PC-3 (cell line): ENCODE measurements around the gene CPE. TPM values are rescaled to one million over a fixed set of nuclear protein-coding genes. Genes with fewer than 3 reads are reported as not detected.

Experiments used
- ATAC-seq: fragments of 200-7000 bp; cut with Tn5 transposase; 2 replicates; pipeline ENCODE4 v1.9.1; 2020; ENCODE audit warnings: mild to moderate bottlenecking, moderate library complexity
- Bru-seq: library from RNA; stranded (reverse); fragments of 400-500 nt; gene quantifications from one replicate; lab custom pipeline; 2021; lab: Mats Ljungman, UMichigan
- BruChase-seq, 2 experiments: library from RNA; stranded (reverse); fragments of 400-500 nt; gene quantifications; one replicate each; lab custom pipeline; 2021; lab: Mats Ljungman, UMichigan
- BruUV-seq: library from RNA; stranded (reverse); fragments of 400-500 nt; replicated peaks from 2 replicates; lab custom pipeline; 2021; lab: Mats Ljungman, UMichigan
- CTCF ChIA-PET: fragments of 300-600 bp; sonication (Branson Sonifier 250); formaldehyde crosslinking; loops from one replicate; lab custom pipeline; 2022; ENCODE audit warnings: antibody characterized with exemption; lab: Charles Lee
- POLR2A ChIA-PET: fragments of 300-600 bp; sonication (Branson Sonifier 250); formaldehyde crosslinking; loops from one replicate; lab custom pipeline; 2022; ENCODE audit warnings: antibody characterized with exemption; ENCODE audit not compliant: unreplicated experiment; lab: Charles Lee
- DNase-seq: peaks from one replicate; pipeline ENCODE4 v3.0.0-alpha.2; 2015
- H2AFZ ChIP-seq: fragments of 300-600 bp; sonication (generic); 2 replicates; pipeline ENCODE4 v1.6.0; 2016; ENCODE audit warnings: antibody characterized with exemption, low read length
- H3F3A ChIP-seq: fragments of 300-600 bp; sonication (generic); one replicate; pipeline ENCODE4 v1.6.0; 2017; ENCODE audit warnings: antibody characterized with exemption, low read length, control low read depth, mild to moderate bottlenecking; ENCODE audit not compliant: unreplicated experiment
- H3K27ac ChIP-seq: fragments of 300-600 bp; sonication (generic); 2 replicates; pipeline ENCODE4 v1.5.1; 2016; ENCODE audit warnings: mild to moderate bottlenecking, low read length
- H3K27me3 ChIP-seq: fragments of 300-600 bp; sonication (generic); 2 replicates; pipeline ENCODE4 v1.6.1; 2016; ENCODE audit warnings: low read length, mixed read lengths
- H3K36me3 ChIP-seq: fragments of 300-600 bp; sonication (generic); 2 replicates; pipeline ENCODE4 v1.6.1; 2016; ENCODE audit warnings: low read depth, mixed run types, low read length, mixed read lengths
- H3K4me1 ChIP-seq: fragments of 300-600 bp; sonication (generic); 2 replicates; pipeline ENCODE4 v1.5.1; 2016; ENCODE audit warnings: low read length; ENCODE audit not compliant: insufficient read depth
- H3K4me2 ChIP-seq: fragments of 300-600 bp; sonication (generic); 2 replicates; pipeline ENCODE4 v1.6.0; 2016; ENCODE audit warnings: low read length
- H3K4me3 ChIP-seq: fragments of 300-600 bp; sonication (generic); 2 replicates; pipeline ENCODE4 v1.5.1; 2016; ENCODE audit warnings: mild to moderate bottlenecking, low read length, mixed read lengths
- H3K79me2 ChIP-seq: fragments of 300-600 bp; sonication (generic); 2 replicates; pipeline ENCODE4 v1.6.1; 2017; ENCODE audit warnings: low read length, mixed read lengths
- H3K9ac ChIP-seq: fragments of 300-600 bp; sonication (generic); 2 replicates; pipeline ENCODE4 v1.6.0; 2016; ENCODE audit warnings: mild to moderate bottlenecking, low read length
- H3K9me2 ChIP-seq: fragments of 300-600 bp; sonication (generic); replicated peaks from 2 replicates; pipeline ENCODE4 v1.6.1; 2016; ENCODE audit warnings: mixed run types, low read length, mixed read lengths
- H3K9me3 ChIP-seq: fragments of 300-600 bp; sonication (generic); 2 replicates; pipeline ENCODE4 v1.6.1; 2016; ENCODE audit warnings: low read length, mixed read lengths
- H4K20me1 ChIP-seq: fragments of 300-600 bp; sonication (generic); 2 replicates; pipeline ENCODE4 v1.6.1; 2016; ENCODE audit warnings: low read length, mixed read lengths
- CTCF ChIP-seq: fragments of 300-600 bp; sonication (generic); conservative IDR thresholded peaks from 2 replicates; pipeline ENCODE4 v1.5.1; 2017; ENCODE audit warnings: antibody characterized with exemption, low read depth, mild to moderate bottlenecking, low read length
- EZH2 ChIP-seq: fragments of 300-600 bp; sonication (generic); IDR thresholded peaks from one replicate; pipeline ENCODE4 v1.6.1; 2017; ENCODE audit warnings: antibody characterized with exemption, mild to moderate bottlenecking, low read length; ENCODE audit not compliant: unreplicated experiment
- EZH2phosphoT487 ChIP-seq: fragments of 300-600 bp; sonication (generic); IDR thresholded peaks from 2 replicates; pipeline ENCODE4 v1.6.1; 2018; ENCODE audit warnings: mild to moderate bottlenecking, antibody characterized with exemption, low read length, borderline replicate concordance
- intact Hi-C: fragments of 100-400 bp; cut with micrococcal nuclease; formaldehyde crosslinking; loops from 2 replicates; pipeline ENCODE4 v1.9.0; 2023
- long read RNA-seq: library from polyadenylated mRNA; unstranded; transcript quantifications from one replicate; pipeline ENCODE4 v2.0.0, GENCODE V29; 2021; ENCODE audit not compliant: unreplicated experiment
- total RNA-seq: library from RNA; depleted of rRNA; stranded (reverse); fragments of >200 nt; gene quantifications from 2 replicates; pipeline ENCODE4 v1.2.3, GENCODE V29; 2014; rRNA removed

Gene CPE
- 15.4 and 15.5 TPM in 2 replicates for total RNA-seq
- Bru-seq, nascent RNA, result percentile 39 among the genes with signal in this experiment
- percentile 37 among the genes with signal in this experiment for BruChase-seq, experiment 1, labeled RNA remaining after a 6-hour chase
- BruChase-seq, experiment 2, labeled RNA remaining after a 2-hour chase, result percentile 36 among the genes with signal in this experiment
- long read RNA-seq, transcript CPE-201 (9 exons, 2,421 nt), result major isoform, 110 of 113 reads
- long read RNA-seq, partial matches to known transcripts, result 2 of 113 reads
- long read RNA-seq, other reads (novel, unspliced or antisense), result 1 of 113 reads

GRCh38 chr4:165378745-165379677, at the start of gene CPE:
TSS of gene CPE (plus strand) at chr4:165379008. CDS start at chr4:165379222, 214 bp downstream.
- H2AFZ ChIP-seq, result peak within 1 kb of the TSS; percentile 96
- H3K79me2 ChIP-seq, result no peaks in the 10 kb centered on the region
- no peaks in the 10 kb centered on the region for H3K36me3 ChIP-seq
- ChIA-PET CTCF (no interaction called here), POLR2A (interaction anchor here (0.6 kb wide), 4 partner anchors 55 to 260 kb away, joined by 3 to 6 read pairs (median 4); no protein-coding TSS in a partner anchor)
- TF ChIP-seq EZH2 (no peak), CTCF (peak; percentile 45), EZH2phosphoT487 (no peak)
- intact Hi-C loops, result loop anchor here (1.0 to 5.0 kb wide), 2 partner anchors 53 to 85 kb away; no protein-coding TSS in a partner anchor
- peaks cover 6% of the 10 kb centered on the region; the same call in 1 of the 2 replicates for H3K4me1 ChIP-seq
- H3K9ac ChIP-seq, result peak within 1 kb of the TSS; percentile 41; the same call in 1 of the 2 replicates
- H3K9me3 ChIP-seq, result no peaks in the 10 kb centered on the region
- no peaks in the 10 kb centered on the region for H4K20me1 ChIP-seq
- no peaks in the 10 kb centered on the region for H3F3A ChIP-seq
- H3K27ac ChIP-seq, result no peak within 1 kb of the TSS
- DNase-seq (peak; percentile 80), ATAC-seq (peak; percentile 98)
- no peaks in the 10 kb centered on the region for H3K9me2 ChIP-seq
- peak within 1 kb of the TSS; percentile 90 for H3K4me2 ChIP-seq
- H3K27me3 ChIP-seq, result no peaks in the 10 kb centered on the region
- H3K4me3 ChIP-seq, result peak within 1 kb of the TSS; percentile 72
- no TSS peak for BruUV-seq

- DNase-seq, result no peak
- no peak for ATAC-seq
- Histone ChIP-seq H3K27ac (no peak overlapping the region), H3K4me2 (peak overlapping the region; percentile 12; the same call in 1 of the 2 replicates), H3K4me3 (no peak overlapping the region), H3F3A (no peaks in the 10 kb centered on the region), H3K79me2 (peaks cover 59% of the 10 kb centered on the region), H2AFZ (no peak overlapping the region), H3K27me3 (no peaks in the 10 kb centered on the region), H3K9ac (no peak overlapping the region), H4K20me1 (0 out of 2 replicates have a peak, but pooled peaks cover 13% of the 10 kb centered on the region), H3K9me2 (no peaks in the 10 kb centered on the region), H3K36me3 (peaks cover 20% of the 10 kb centered on the region), H3K4me1 (peaks cover 17% of the 10 kb centered on the region), H3K9me3 (no peaks in the 10 kb centered on the region)
- TF ChIP-seq EZH2phosphoT487 (no peak), CTCF (no peak), EZH2 (no peak)
- intact Hi-C loops, result no loop called here
- ChIA-PET CTCF (interaction anchor here (0.7 kb wide), 1 partner anchor 12 kb away, joined by 4 read pairs; no protein-coding TSS in a partner anchor), POLR2A (no interaction called here)
- BruUV-seq, result no TSS peak
Measured at GRCh38 chr4:165330071-165330470, 48.7 kb upstream of the CPE start.
